Measurements from ENCODE around the gene GTPBP1. TPM values are rescaled to one million over a fixed set of nuclear protein-coding genes. Genes with fewer than 3 reads are reported as not detected.

The GTPBP1 gene
- total RNA-seq, 1 donor from 2014 or later, result 49.8 TPM

GRCh38 chr22:38697425-38698089 lies 8.2 kb upstream of the GTPBP1 start:
- no peak overlapping the region for H2AFZ ChIP-seq (ENCODE audit: low read depth, low read length)
- peak; percentile 69 for DNase-seq (ENCODE audit: low read depth)
- peak overlapping the region; percentile 96 for H3K4me2 ChIP-seq (ENCODE audit: low read length)
- H3K9ac ChIP-seq (ENCODE audit: low read length), result peak overlapping the region; percentile 79
- H4K20me1 ChIP-seq (ENCODE audit: insufficient read depth, low read length), result peaks cover 45% of the 10 kb centered on the region
- H3K4me3 ChIP-seq (ENCODE audit: insufficient read depth, low read depth, low read length), result peak overlapping the region; percentile 76
- peak overlapping the region; percentile 92 for H3K27ac ChIP-seq (ENCODE audit: low read depth, low read length)
- FAIRE-seq, result no peak
- peaks cover 70% of the 10 kb centered on the region for H3K79me2 ChIP-seq (ENCODE audit: insufficient read depth, low read length)
- no peak for TF ChIP-seq EZH2 (IDR thresholded peaks at IDR 0.05; ENCODE audit: insufficient read depth, low read length)
- no peak for TF ChIP-seq CTCF (IDR thresholded peaks at IDR 0.05; ENCODE audit: insufficient read depth, low read depth, low read length)
- Mint-ChIP-seq H3K27ac (ENCODE audit: unreplicated experiment) (peak overlapping the region; percentile 85), H3K36me3 (ENCODE audit: low read depth, unreplicated experiment) (peaks cover 12% of the 10 kb centered on the region), H3K4me1 (ENCODE audit: low read depth, unreplicated experiment) (peaks cover 34% of the 10 kb centered on the region), H3K9me3 (ENCODE audit: unreplicated experiment) (no peaks in the 10 kb centered on the region), H3K27me3 (ENCODE audit: low read depth, unreplicated experiment) (no peaks in the 10 kb centered on the region), H3K4me3 (ENCODE audit: unreplicated experiment) (peak overlapping the region; percentile 97)
- no peaks in the 10 kb centered on the region for H3K9me3 ChIP-seq (ENCODE audit: insufficient read depth, low read depth, low read length)
- H3K27me3 ChIP-seq (ENCODE audit: insufficient read depth, low read length), result no peaks in the 10 kb centered on the region
- H3K36me3 ChIP-seq (ENCODE audit: insufficient read depth, low read length), result peaks cover 4% of the 10 kb centered on the region
- H3K4me1 ChIP-seq (ENCODE audit: insufficient read depth, low read length), result peaks cover 42% of the 10 kb centered on the region

- Histone ChIP-seq H2AFZ (ENCODE audit: low read depth, low read length) (no peak overlapping the region), H3K9me3 (ENCODE audit: insufficient read depth, low read depth, low read length) (no peaks in the 10 kb centered on the region), H3K79me2 (ENCODE audit: insufficient read depth, low read length) (peaks cover 60% of the 10 kb centered on the region), H3K4me3 (ENCODE audit: insufficient read depth, low read depth, low read length) (peak overlapping the region; percentile 76), H3K9ac (ENCODE audit: low read length) (peak overlapping the region; percentile 99), H4K20me1 (ENCODE audit: insufficient read depth, low read length) (peaks cover 36% of the 10 kb centered on the region), H3K4me1 (ENCODE audit: insufficient read depth, low read length) (peaks cover 42% of the 10 kb centered on the region), H3K27me3 (ENCODE audit: insufficient read depth, low read length) (no peaks in the 10 kb centered on the region), H3K27ac (ENCODE audit: low read depth, low read length) (peak overlapping the region; percentile 97), H3K4me2 (ENCODE audit: low read length) (peak overlapping the region; percentile 96), H3K36me3 (ENCODE audit: insufficient read depth, low read length) (peaks cover 4% of the 10 kb centered on the region)
- Mint-ChIP-seq H3K9me3 (ENCODE audit: unreplicated experiment) (no peaks in the 10 kb centered on the region), H3K4me1 (ENCODE audit: low read depth, unreplicated experiment) (peaks cover 34% of the 10 kb centered on the region), H3K27ac (ENCODE audit: unreplicated experiment) (peak overlapping the region; percentile 66), H3K36me3 (ENCODE audit: low read depth, unreplicated experiment) (peaks cover 11% of the 10 kb centered on the region), H3K27me3 (ENCODE audit: low read depth, unreplicated experiment) (no peaks in the 10 kb centered on the region), H3K4me3 (ENCODE audit: unreplicated experiment) (peak overlapping the region; percentile 97)
- FAIRE-seq (no peak), DNase-seq (ENCODE audit: low read depth) (no peak)
- TF ChIP-seq EZH2 (IDR thresholded peaks at IDR 0.05; ENCODE audit: insufficient read depth, low read length), result no peak
- no peak for TF ChIP-seq CTCF (IDR thresholded peaks at IDR 0.05; ENCODE audit: insufficient read depth, low read depth, low read length)
Observed at GRCh38 chr22:38698407-38699094, 7.2 kb upstream of the GTPBP1 start.
